NCI-H1694 (cell line): ENCODE data around the gene TXNIP.

Source experiments
- DNase-seq: peaks from one replicate; lab custom pipeline; 2025; lab: John Stamatoyannopoulos, UW

Gene TXNIP

GRCh38 chr1:145985502-145986439 is 10.6 kb downstream of the TXNIP start:
- DNase-seq: no peak

GRCh38 chr1:145985129-145985501 is 11.3 kb downstream of the TXNIP start:
- no peak for DNase-seq

GRCh38 chr1:145983960-145984830 is 12.2 kb downstream of the TXNIP start:
- no peak for DNase-seq

GRCh38 chr1:145983206-145983675 is 13.1 kb downstream of the TXNIP start:
- no peak for DNase-seq

GRCh38 chr1:145982010-145982723 is 14.2 kb downstream of the TXNIP start:
- DNase-seq: no peak

- no peak for DNase-seq
Measured at GRCh38 chr1:145980457-145980994, 15.9 kb downstream of the TXNIP start.

GRCh38 chr1:145979746-145980456 is 16.5 kb downstream of the TXNIP start:
- DNase-seq: no peak

- DNase-seq: no peak
Measured at GRCh38 chr1:145978854-145979745, 17.3 kb downstream of the TXNIP start.

- no peak for DNase-seq
Measured at GRCh38 chr1:145978471-145978853, 17.9 kb downstream of the TXNIP start.

GRCh38 chr1:145977486-145978470 is 18.6 kb downstream of the TXNIP start:
- DNase-seq: peak; percentile 82

- no peak for DNase-seq
Measured at GRCh38 chr1:145977016-145977415, 19.4 kb downstream of the TXNIP start.

- DNase-seq: no peak
Measured at GRCh38 chr1:145975216-145975615, 21.2 kb downstream of the TXNIP start.

- DNase-seq: no peak
Measured at GRCh38 chr1:145974721-145975120, 21.7 kb downstream of the TXNIP start.

GRCh38 chr1:145972580-145972979 is 23.8 kb downstream of the TXNIP start:
- no peak for DNase-seq

GRCh38 chr1:145967288-145967687 is 29.1 kb downstream of the TXNIP start:
- DNase-seq: no peak

- no peak for DNase-seq
Measured at GRCh38 chr1:145965119-145965744, 31.1 kb downstream of the TXNIP start.

GRCh38 chr1:145964328-145965118 is 31.9 kb downstream of the TXNIP start, which contains the start of the genes ANKRD34A and POLR3GL:
TSS of gene ANKRD34A (minus strand) at chr1:145964575. CDS start at chr1:145961759, 2,816 bp downstream.
TSS of gene POLR3GL (plus strand) at chr1:145964690. CDS start at chr1:145974866, 10,176 bp downstream.
- DNase-seq: peak; percentile 80
